Stomach (tissue), 9 donors: ENCODE measurements around the gene RND2. TPM values are rescaled to one million over a fixed set of nuclear protein-coding genes. Genes with fewer than 3 reads are reported as not detected.

Experiments
- DNase-seq, 2 donors: peaks; one replicate each; pipeline versions ENCODE4 v3.0.0 to v3.0.0-alpha.2; 2013 to 2019
- H3K27ac ChIP-seq, 5 donors: fragments of 200-600 bp in 4 of 5; sonication (generic) in 4 of 5; one replicate each; pipeline ENCODE4 v1.5.1; 2013 to 2019; ENCODE audit warnings: mild to moderate bottlenecking in 1 of 5, moderate library complexity in 1 of 5
- H3K27me3 ChIP-seq, 3 donors: fragments of 200-600 bp; sonication (generic); one replicate each; pipeline ENCODE4 v1.5.1; 2017 to 2019; ENCODE audit warnings: mixed run types in 1 of 3
- H3K36me3 ChIP-seq, 4 donors: fragments of 200-600 bp; sonication (generic); 1 replicate in 3 of 4; 2 replicates in 1 of 4; pipeline ENCODE4 v1.5.1; 2016 to 2019
- H3K4me1 ChIP-seq, 4 donors: fragments of 200-600 bp; sonication (generic); one replicate each; pipeline ENCODE4 v1.5.1; 2016 to 2019
- H3K4me3 ChIP-seq, 4 donors: fragments of 200-600 bp; sonication (generic) in 3 of 4; one replicate each; pipeline ENCODE4 v1.5.1; 2016 to 2019; ENCODE audit warnings: mild to moderate bottlenecking in 1 of 4
- H3K9me3 ChIP-seq, 4 donors: fragments of 200-600 bp; sonication (generic); one replicate each; pipeline ENCODE4 v1.5.1; 2016 to 2019
- CTCF ChIP-seq, 7 experiments: fragments of 450-650 bp in 4 of 7; fragments of 200-600 bp in 3 of 7; sonication (generic) in 3 of 7; IDR thresholded peaks; one replicate each; pipeline ENCODE4 v1.5.1; 2016 to 2019; ENCODE audit warnings: antibody characterized with exemption in 7 of 7, control low read depth in 2 of 7, mild to moderate bottlenecking in 1 of 7
- EP300 ChIP-seq: sonication (generic); formaldehyde crosslinking; IDR thresholded peaks from one replicate; pipeline ENCODE4 v1.6.1; 2017; ENCODE audit warnings: antibody characterized with exemption
- POLR2A ChIP-seq, 4 donors: fragments of 450-650 bp; IDR thresholded peaks; one replicate each; pipeline ENCODE4 v1.6.1; 2016; ENCODE audit warnings: antibody characterized with exemption in 4 of 4, control low read depth in 2 of 4, mild to moderate bottlenecking in 1 of 4, moderate library complexity in 1 of 4
- POLR2AphosphoS5 ChIP-seq, 3 donors: sonication (generic); formaldehyde crosslinking; IDR thresholded peaks; one replicate each; pipeline ENCODE4 v1.6.1; 2016; ENCODE audit warnings: antibody characterized with exemption in 3 of 3
- WGBS, 5 donors: extraction: QIAGEN DNeasy Blood & Tissue Kit in 3 of 5; methylation state at CpG; one replicate each; pipeline versions ENCODE4 v1.1.5 to v1.1.7; 2013 to 2018; 5-methylcytosine and 5-hydroxymethylcytosine counted together
- intact Hi-C: fragments of 100-400 bp; cut with DNase I; formaldehyde crosslinking; loops from one replicate; pipeline ENCODE4 v1.15.1; 2023; ENCODE audit warnings: low total_unique reads
- polyA plus RNA-seq, 3 donors: library from polyadenylated mRNA; stranded (reverse); fragments of 200-250 nt; gene quantifications; one replicate each; pipeline ENCODE4 v1.2.3, GENCODE V29; 2013
- total RNA-seq, 5 donors: library from RNA; depleted of rRNA; stranded (reverse); fragments of >200 nt; gene quantifications; one replicate each; pipeline versions ENCODE4 v1.1.0 to v1.2.3, GENCODE V29; 2014 to 2016
- donor health status: healthy with polysubstance abuse.
- donor health status: Bipolar disorder and iron deficiency.
- donor health status: healthy.

The RND2 gene
- total and polyA plus RNA-seq, 8 donors = 0.37 to 5.8 (median 1.2) TPM; not detected in 1

- H3K27me3 ChIP-seq = no peaks in the 10 kb centered on the region
- no peak for TF ChIP-seq POLR2A (IDR thresholded peaks at IDR 0.05)
- TF ChIP-seq POLR2AphosphoS5 (IDR thresholded peaks at IDR 0.05) = no peak
- no peak for TF ChIP-seq EP300
- no peak for TF ChIP-seq CTCF (IDR thresholded peaks at IDR 0.05)
- 79 to 88% (median 84%) methylated on average over 10 of the region's 10 CpGs for WGBS, 5 donors
These were observed 38.1 kb downstream of the RND2 start for GRCh38 chr17:43062984-43063638.

GRCh38 chr17:43068570-43069367 lies 43.7 kb downstream of the RND2 start:
- no peak overlapping the region for H3K4me3 ChIP-seq
- H3K36me3 ChIP-seq = peaks cover 0 to 15% (median under 1%) of the 10 kb centered on the region in 4 donors
- 91 to 96% (median 94%) methylated on average over 6 of the region's 6 CpGs for WGBS, 5 donors
- intact Hi-C loops = no loop called here
- H3K27ac ChIP-seq = no peak overlapping the region
- TF ChIP-seq POLR2A (IDR thresholded peaks at IDR 0.05) = no peak
- TF ChIP-seq POLR2AphosphoS5 (IDR thresholded peaks at IDR 0.05) = no peak
- no peak for TF ChIP-seq EP300
- TF ChIP-seq CTCF (IDR thresholded peaks at IDR 0.05) = no peak
- H3K4me1 ChIP-seq = no peaks in the 10 kb centered on the region
- DNase-seq = no peak
- H3K27me3 ChIP-seq = no peaks in the 10 kb centered on the region
- no peaks in the 10 kb centered on the region for H3K9me3 ChIP-seq

More at GRCh38 chr17:43062984-43063638, 38.1 kb downstream of the RND2 start:
- intact Hi-C loops = no loop called here
- Histone ChIP-seq H3K4me1 (no peaks in the 10 kb centered on the region), H3K9me3 (no peaks in the 10 kb centered on the region), H3K4me3 (no peak overlapping the region), H3K27ac (no peak overlapping the region), H3K36me3 (no peaks in the 10 kb centered on the region)
- no peak for DNase-seq

DNA sequence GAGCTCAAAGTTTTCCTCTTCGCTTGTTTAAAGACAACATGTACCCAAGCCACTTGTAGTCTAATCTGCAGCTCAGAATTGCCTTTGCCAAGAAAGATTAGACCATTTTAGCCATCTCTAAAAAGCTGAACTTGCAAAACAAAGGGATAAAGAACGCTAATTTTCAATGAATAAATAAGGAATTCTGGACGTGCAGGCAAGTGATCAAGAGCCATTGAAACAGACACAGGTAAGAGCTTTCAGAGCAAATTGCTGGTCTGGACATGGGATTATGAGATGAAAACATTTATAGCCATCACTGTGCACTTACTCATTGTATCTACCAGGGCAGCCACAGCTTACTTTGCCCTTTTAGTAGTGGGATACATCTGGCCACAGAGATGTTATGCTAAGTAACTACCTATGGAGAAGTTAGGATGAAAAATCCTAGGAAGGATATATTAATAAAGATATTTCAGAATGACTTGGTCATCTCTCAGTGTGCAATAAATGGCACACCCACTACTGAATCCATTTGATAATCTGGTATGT lies 44.4 kb downstream of the RND2 start:
- intact Hi-C loops = no loop called here

More for the DNA sequence above, 44.4 kb downstream of the RND2 start:
- H3K27ac ChIP-seq = no peak overlapping the region
- no peaks in the 10 kb centered on the region for H3K4me1 ChIP-seq
- peaks cover 0 to 15% (median 3%) of the 10 kb centered on the region in 4 donors for H3K36me3 ChIP-seq
- no peak for DNase-seq
- no peaks in the 10 kb centered on the region for H3K27me3 ChIP-seq
- 42 to 81% (median 57%) methylated on average over 3 of the region's 3 CpGs for WGBS, 5 donors
- H3K4me3 ChIP-seq = no peak overlapping the region
- TF ChIP-seq POLR2A (IDR thresholded peaks at IDR 0.05) (no peak), CTCF (IDR thresholded peaks at IDR 0.05) (no peak)
- no peaks in the 10 kb centered on the region for H3K9me3 ChIP-seq
